ENCODE measurements around the gene RBM47. TPM values are rescaled to one million over a fixed set of nuclear protein-coding genes. Genes with fewer than 3 reads are reported as not detected.
A peak's percentile ranks its signal among the peaks of the same experiment; 100 is the strongest.
"Not testable (repeated sequence)": the region's sequence is repeated elsewhere in the genome, so short reads cannot be mapped to it uniquely, and the experiment has no call there.

Gene RBM47
- total and polyA plus RNA-seq, 2 of the 4 experiments (the other 2 are of a cell fraction): 0.44 to 1.1 TPM

- no CpG with 5 or more reads among the region's 9 CpGs for WGBS, 2 experiments (ENCODE audit: extremely low coverage in 2 of 2, insufficient read length in 1 of 2)
- dilution Hi-C loops (cut with HindIII; ENCODE audit: low sequenced_read_pairs, unreplicated experiment); H2AK9ac ChIP-seq (replicated peaks; ENCODE audit: low read depth, low read length, poor library complexity); H3K4ac ChIP-seq (ENCODE audit: low read depth, low read length); H3K36me3 ChIP-seq (ENCODE audit: control insufficient read depth, insufficient read depth, low read length); H3K9me3 ChIP-seq (ENCODE audit: control insufficient read depth, insufficient read depth, low read length); H2AFZ ChIP-seq (replicated peaks; ENCODE audit: low read length, poor library complexity); H3K27me3 ChIP-seq (ENCODE audit: control insufficient read depth, insufficient read depth, low read length); H3K4me1 ChIP-seq (ENCODE audit: control insufficient read depth, insufficient read depth, low read length); H4K20me1 ChIP-seq (ENCODE audit: insufficient read depth, low read length); H2BK5ac ChIP-seq (ENCODE audit: low read depth, low read length, poor library complexity, severe bottlenecking); POLR2A ChIA-PET (ENCODE audit: unreplicated experiment); ATAC-seq (ENCODE audit: low read depth); H3K9ac ChIP-seq (ENCODE audit: low read depth, low read length); H2BK20ac ChIP-seq (ENCODE audit: low read depth, low read length); H2AK5ac ChIP-seq (ENCODE audit: low read depth, low read length); in situ Hi-C loops (cut with MboI; ENCODE audit: low sequenced_read_pairs); H3K14ac ChIP-seq (replicated peaks; ENCODE audit: low read depth, low read length); H3K23ac ChIP-seq (ENCODE audit: low read depth, low read length); H3K27ac ChIP-seq (ENCODE audit: insufficient read depth, low read length); H3K79me1 ChIP-seq (ENCODE audit: low read depth in 1 of 2, low read length in 2 of 2); H4K5ac ChIP-seq (ENCODE audit: low read depth, low read length); H3K9me1 ChIP-seq (ENCODE audit: insufficient read depth, low read length); H4K91ac ChIP-seq (ENCODE audit: insufficient read depth, low read depth, low read length); H2BK15ac ChIP-seq (ENCODE audit: low read depth, low read length); H2BK120ac ChIP-seq (ENCODE audit: low read depth, low read length); H3K4me3 ChIP-seq (ENCODE audit: insufficient read depth, low read depth, low read length); BruUV-seq (replicated peaks); H4K8ac ChIP-seq (ENCODE audit: low read depth in 2 of 2, low read length in 2 of 2); H3K18ac ChIP-seq (ENCODE audit: low read depth, low read length); H3K56ac ChIP-seq (ENCODE audit: extremely low read depth, insufficient read depth, low read length): not testable (repeated sequence)
- DNase-seq: peak; percentile 77
- peak overlapping the region; percentile 90; the same call in 1 of the 2 replicates for H3K4me2 ChIP-seq (ENCODE audit: low read depth, low read length)
- intact Hi-C loops (cut with micrococcal nuclease): loop anchor here (1.0 to 5.0 kb wide), 3 partner anchors 70 to 495 kb away; partner anchors contain the start of gene N4BP2
- 0 out of 2 replicates have a peak, but pooled peaks have one; percentile 26 for TF ChIP-seq FOS (IDR thresholded peaks at IDR 0.05; ENCODE audit: low read depth, low read length)
- CTCF ChIA-PET: interaction anchor here (1.3 kb wide), 1 partner anchor 10 kb away, joined by 3 read pairs; no protein-coding TSS in a partner anchor
Observed at GRCh38 chr4:40551568-40552136, 78.0 kb downstream of the RBM47 start.
